ENCODE data around the gene SLC5A6. TPM values are rescaled to one million over a fixed set of nuclear protein-coding genes. Genes with fewer than 3 reads are reported as not detected.
A peak's percentile ranks its signal among the peaks of the same experiment; 100 is the strongest.

Gene SLC5A6
- total and polyA plus RNA-seq, 2 of the 4 experiments (the other 2 are of a cell fraction): 28.8 to 34.2 TPM

GRCh38 chr2:27182346-27182745 is 29.7 kb downstream of the SLC5A6 start:
- Histone ChIP-seq H2AFZ (replicated peaks; ENCODE audit: low read length, poor library complexity) (no peak overlapping the region), H3K79me1 (ENCODE audit: low read depth in 1 of 2, low read length in 2 of 2) (no peaks in the 10 kb centered on the region), H3K27me3 (ENCODE audit: control insufficient read depth, insufficient read depth, low read length) (peaks cover 17% of the 10 kb centered on the region), H2BK120ac (ENCODE audit: low read depth, low read length) (peak overlapping the region; percentile 44; the same call in 1 of the 2 replicates), H3K9me3 (ENCODE audit: control insufficient read depth, insufficient read depth, low read length) (peaks cover 2% of the 10 kb centered on the region; the same call in 1 of the 2 replicates), H3K23ac (ENCODE audit: low read depth, low read length) (no peak overlapping the region), H3K27ac (ENCODE audit: insufficient read depth, low read length) (peak overlapping the region; percentile 90; the same call in 1 of the 2 replicates), H4K20me1 (ENCODE audit: insufficient read depth, low read length) (no peaks in the 10 kb centered on the region), H2AK9ac (replicated peaks; ENCODE audit: low read depth, low read length, poor library complexity) (no peak overlapping the region), H3K14ac (replicated peaks; ENCODE audit: low read depth, low read length) (no peak overlapping the region), H3K56ac (ENCODE audit: extremely low read depth, insufficient read depth, low read length) (no peak overlapping the region), H2BK15ac (ENCODE audit: low read depth, low read length) (0 out of 3 replicates have a peak overlapping the region, but pooled peaks have one; percentile 16), H3K4me3 (ENCODE audit: insufficient read depth, low read depth, low read length) (no peak overlapping the region), H3K4me1 (ENCODE audit: control insufficient read depth, insufficient read depth, low read length) (peaks cover 18% of the 10 kb centered on the region), H3K18ac (ENCODE audit: low read depth, low read length) (peak overlapping the region; percentile 73), H2BK20ac (ENCODE audit: low read depth, low read length) (peak overlapping the region; percentile 30; the same call in 1 of the 2 replicates), H3K36me3 (ENCODE audit: control insufficient read depth, insufficient read depth, low read length) (no peaks in the 10 kb centered on the region), H2AK5ac (ENCODE audit: low read depth, low read length) (no peak overlapping the region), H4K91ac (ENCODE audit: insufficient read depth, low read depth, low read length) (peak overlapping the region; percentile 29), H3K4me2 (ENCODE audit: low read depth, low read length) (peak overlapping the region; percentile 63), H3K4ac (ENCODE audit: low read depth, low read length) (0 out of 2 replicates have a peak overlapping the region, but pooled peaks have one; percentile 20), H3K9me1 (ENCODE audit: insufficient read depth, low read length) (peaks cover 7% of the 10 kb centered on the region; the same call in 1 of the 2 replicates), H4K5ac (ENCODE audit: low read depth, low read length) (peak overlapping the region; percentile 33; the same call in 1 of the 2 replicates), H4K8ac (ENCODE audit: low read depth in 2 of 2, low read length in 2 of 2) (no peak overlapping the region), H2BK5ac (ENCODE audit: low read depth, low read length, poor library complexity, severe bottlenecking) (peak overlapping the region; percentile 55), H3K9ac (ENCODE audit: low read depth, low read length) (no peak overlapping the region)
- ChIA-PET CTCF (no interaction called here), POLR2A (ENCODE audit: unreplicated experiment) (interaction anchor here (0.7 kb wide), 1 partner anchor 24 kb away, joined by 5 read pairs; no protein-coding TSS in a partner anchor)
- no TSS peak for BruUV-seq (replicated peaks)
- ATAC-seq (ENCODE audit: low read depth) (peak; percentile 71), DNase-seq (peak; percentile 85)
- in situ Hi-C loops (cut with MboI; ENCODE audit: low sequenced_read_pairs): no loop called here
- intact Hi-C loops (cut with micrococcal nuclease): no loop called here
- no peak for TF ChIP-seq USF2 (IDR thresholded peaks at IDR 0.05; ENCODE audit: low read depth, low read length)
- TF ChIP-seq MAZ (IDR thresholded peaks at IDR 0.05; ENCODE audit: borderline replicate concordance, low read depth, low read length): no peak
- TF ChIP-seq MAFK (IDR thresholded peaks at IDR 0.05; ENCODE audit: low read depth, low read length): no peak
- peak; percentile 30; the same call in 1 of the 2 replicates for TF ChIP-seq BHLHE40 (IDR thresholded peaks at IDR 0.05; ENCODE audit: low read depth, low read length)
- TF ChIP-seq FOS (IDR thresholded peaks at IDR 0.05; ENCODE audit: low read depth, low read length): peak; percentile 55; the same call in 1 of the 2 replicates
- TF ChIP-seq ELK1 (IDR thresholded peaks at IDR 0.05; ENCODE audit: borderline replicate concordance, low read depth, low read length): no peak
- no peak for TF ChIP-seq NFE2L2 (IDR thresholded peaks at IDR 0.05; ENCODE audit: low read depth, low read length)
- WGBS, 2 experiments (ENCODE audit: extremely low coverage in 2 of 2, insufficient read length in 1 of 2): no CpG with 5 or more reads among the region's 4 CpGs
- dilution Hi-C loops (cut with HindIII; ENCODE audit: low sequenced_read_pairs, unreplicated experiment): no loop called here

All from IMR-90 (cell line).